Measurements from ENCODE around the gene UPP2.

Gene UPP2

GRCh38 chr2:158120664-158121641 lies 19.3 kb downstream of the UPP2 start:
- Histone ChIP-seq H4K20me1 (no peaks in the 10 kb centered on the region), H3K4me3 (no peak overlapping the region), H3K9ac (no peak overlapping the region), H3K27ac (no peak overlapping the region), H3K36me3 (no peaks in the 10 kb centered on the region), H3K27me3 (no peaks in the 10 kb centered on the region), H3K4me1 (no peaks in the 10 kb centered on the region), H3K9me3 (replicated peaks in 1 of 11) (no peaks in the 10 kb centered on the region), H3K4me2 (no peak overlapping the region)
- no peak for TF ChIP-seq Cebpa-rat (IDR thresholded peaks at IDR 0.05)

GRCh38 chr2:158124896-158125295 lies 23.2 kb downstream of the UPP2 start:
- H3K36me3 ChIP-seq, result no peaks in the 10 kb centered on the region
- H4K20me1 ChIP-seq, result no peaks in the 10 kb centered on the region
- H3K27ac ChIP-seq, result no peak overlapping the region
- no peaks in the 10 kb centered on the region for H3K27me3 ChIP-seq
- H3K4me2 ChIP-seq, result no peak overlapping the region
- H3K9me3 ChIP-seq (replicated peaks in 1 of 11), result no peaks in the 10 kb centered on the region
- no peak overlapping the region for H3K4me3 ChIP-seq
- no peak for TF ChIP-seq Cebpa-rat (IDR thresholded peaks at IDR 0.05)
- no peak overlapping the region for H3K9ac ChIP-seq
- H3K4me1 ChIP-seq, result no peaks in the 10 kb centered on the region

- Histone ChIP-seq H3K4me2 (no peak overlapping the region), H3K27ac (no peak overlapping the region), H3K9ac (no peak overlapping the region)
Observed at GRCh38 chr2:158125756-158126498, 24.3 kb downstream of the UPP2 start.

GRCh38 chr2:158127380-158127804 lies 25.7 kb downstream of the UPP2 start:
- Histone ChIP-seq H3K4me3 (no peak overlapping the region), H3K9ac (no peak overlapping the region), H3K27me3 (no peaks in the 10 kb centered on the region), H4K20me1 (no peaks in the 10 kb centered on the region), H3K4me2 (no peak overlapping the region), H3K9me3 (replicated peaks in 1 of 11) (no peaks in the 10 kb centered on the region), H3K36me3 (no peaks in the 10 kb centered on the region), H3K4me1 (no peaks in the 10 kb centered on the region), H3K27ac (no peak overlapping the region)
- no peak for TF ChIP-seq Cebpa-rat (IDR thresholded peaks at IDR 0.05)

More at GRCh38 chr2:158125756-158126498, 24.3 kb downstream of the UPP2 start:
- no peak for TF ChIP-seq Cebpa-rat (IDR thresholded peaks at IDR 0.05)
- no peaks in the 10 kb centered on the region for H3K27me3 ChIP-seq
- no peaks in the 10 kb centered on the region for H3K9me3 ChIP-seq (replicated peaks in 1 of 11)
- no peaks in the 10 kb centered on the region for H3K36me3 ChIP-seq
- H3K4me1 ChIP-seq, result no peaks in the 10 kb centered on the region
- no peaks in the 10 kb centered on the region for H4K20me1 ChIP-seq
- no peak overlapping the region for H3K4me3 ChIP-seq

- H3K9me3 ChIP-seq (replicated peaks in 1 of 11), result no peaks in the 10 kb centered on the region
- TF ChIP-seq Cebpa-rat (IDR thresholded peaks at IDR 0.05), result no peak
Observed at GRCh38 chr2:158128168-158128973, 26.7 kb downstream of the UPP2 start.

GRCh38 chr2:158129037-158129436 lies 27.4 kb downstream of the UPP2 start:
- Histone ChIP-seq H3K36me3 (no peaks in the 10 kb centered on the region), H3K27me3 (no peaks in the 10 kb centered on the region), H3K9ac (no peak overlapping the region), H4K20me1 (no peaks in the 10 kb centered on the region), H3K27ac (no peak overlapping the region), H3K4me2 (no peak overlapping the region), H3K4me1 (no peaks in the 10 kb centered on the region), H3K9me3 (replicated peaks in 1 of 11) (no peaks in the 10 kb centered on the region), H3K4me3 (no peak overlapping the region)
- TF ChIP-seq Cebpa-rat (IDR thresholded peaks at IDR 0.05), result no peak

More at GRCh38 chr2:158128168-158128973, 26.7 kb downstream of the UPP2 start:
- no peak overlapping the region for H3K9ac ChIP-seq
- no peak overlapping the region for H3K27ac ChIP-seq
- H3K27me3 ChIP-seq, result no peaks in the 10 kb centered on the region
- no peak overlapping the region for H3K4me2 ChIP-seq
- H4K20me1 ChIP-seq, result no peaks in the 10 kb centered on the region
- H3K4me1 ChIP-seq, result no peaks in the 10 kb centered on the region
- no peak overlapping the region for H3K4me3 ChIP-seq
- H3K36me3 ChIP-seq, result no peaks in the 10 kb centered on the region

GRCh38 chr2:158130832-158131473 lies 29.3 kb downstream of the UPP2 start:
- Histone ChIP-seq H4K20me1 (no peaks in the 10 kb centered on the region), H3K4me2 (no peak overlapping the region), H3K27me3 (no peaks in the 10 kb centered on the region), H3K9ac (no peak overlapping the region), H3K4me1 (no peaks in the 10 kb centered on the region), H3K4me3 (no peak overlapping the region), H3K36me3 (no peaks in the 10 kb centered on the region), H3K9me3 (replicated peaks in 1 of 11) (no peaks in the 10 kb centered on the region), H3K27ac (no peak overlapping the region)
- TF ChIP-seq Cebpa-rat (IDR thresholded peaks at IDR 0.05), result no peak

GRCh38 chr2:158131483-158131912 lies 29.8 kb downstream of the UPP2 start:
- Histone ChIP-seq H3K27me3 (no peaks in the 10 kb centered on the region), H3K36me3 (no peaks in the 10 kb centered on the region), H3K4me1 (no peaks in the 10 kb centered on the region), H3K27ac (no peak overlapping the region), H3K9me3 (replicated peaks in 1 of 11) (no peaks in the 10 kb centered on the region), H3K9ac (no peak overlapping the region), H3K4me2 (no peak overlapping the region), H3K4me3 (no peak overlapping the region), H4K20me1 (no peaks in the 10 kb centered on the region)
- TF ChIP-seq Cebpa-rat (IDR thresholded peaks at IDR 0.05), result no peak

All from BLaER1 treated with 17β-estradiol and CSF1 and Interleukin-3, amounts not matched to agents 10 nM and 100 nM (cell line).